NCI-H2107 (cell line): ENCODE measurements around the gene PLEKHN1.

Source experiments
- DNase-seq: peaks from one replicate; lab custom pipeline; 2025; lab: John Stamatoyannopoulos, UW

Gene PLEKHN1

GRCh38 chr1:930633-931138, 35.6 kb upstream of the PLEKHN1 start:
- no peak for DNase-seq

- DNase-seq, result no peak
These were observed 34.7 kb upstream of the PLEKHN1 start for GRCh38 chr1:931380-932172.

- DNase-seq, result no peak
These were observed 34.1 kb upstream of the PLEKHN1 start for GRCh38 chr1:932173-932510.

- DNase-seq, result no peak
These were observed 33.3 kb upstream of the PLEKHN1 start for GRCh38 chr1:932776-933602.

- no peak for DNase-seq
These were observed 32.7 kb upstream of the PLEKHN1 start for GRCh38 chr1:933603-933940.

- DNase-seq, result no peak
These were observed 31.1 kb upstream of the PLEKHN1 start for GRCh38 chr1:934991-935750.

- DNase-seq, result no peak
These were observed 30.5 kb upstream of the PLEKHN1 start for GRCh38 chr1:935751-936231.

GRCh38 chr1:936348-937264, 29.7 kb upstream of the PLEKHN1 start:
- DNase-seq, result no peak

- DNase-seq, result no peak
These were observed 28.8 kb upstream of the PLEKHN1 start for GRCh38 chr1:937521-937920.

- DNase-seq, result no peak
These were observed 28.1 kb upstream of the PLEKHN1 start for GRCh38 chr1:938088-938683.

- DNase-seq, result no peak
These were observed 27.4 kb upstream of the PLEKHN1 start for GRCh38 chr1:938711-939489.

GRCh38 chr1:939511-940106, 26.7 kb upstream of the PLEKHN1 start:
- no peak for DNase-seq

- DNase-seq, result no peak
These were observed 25.9 kb upstream of the PLEKHN1 start for GRCh38 chr1:940107-941014.

- no peak for DNase-seq
These were observed 25.2 kb upstream of the PLEKHN1 start for GRCh38 chr1:941015-941587.

- DNase-seq, result no peak
These were observed 24.5 kb upstream of the PLEKHN1 start for GRCh38 chr1:941588-942383.

GRCh38 chr1:942411-942821, 23.9 kb upstream of the PLEKHN1 start:
- DNase-seq, result no peak

GRCh38 chr1:942864-943533, 23.3 kb upstream of the PLEKHN1 start:
- DNase-seq, result no peak
